WTC11 (cell line): ENCODE results near the gene ADSL.

Source experiments
- E2F1 ChIP-seq: sonication (generic); formaldehyde crosslinking; IDR thresholded peaks from 2 replicates; pipeline ENCODE4 v1.8.0; 2022; ENCODE audit warnings: mild to moderate bottlenecking, missing genetic modification reagents
- ELF4 ChIP-seq: sonication (generic); formaldehyde crosslinking; IDR thresholded peaks from 2 replicates; pipeline ENCODE4 v1.8.1; 2022; ENCODE audit warnings: low read depth, mild to moderate bottlenecking, moderate library complexity, missing genetic modification reagents
- FOXK1 ChIP-seq: sonication (generic); formaldehyde crosslinking; IDR thresholded peaks from 2 replicates; pipeline ENCODE4 v1.8.0; 2022; ENCODE audit warnings: mild to moderate bottlenecking, moderate library complexity, missing genetic modification reagents
- RELA ChIP-seq: sonication (generic); formaldehyde crosslinking; IDR thresholded peaks from 2 replicates; pipeline ENCODE4 v1.8.1; 2022; ENCODE audit warnings: missing genetic modification reagents, mild to moderate bottlenecking, borderline replicate concordance
- SMAD3 ChIP-seq: sonication (generic); formaldehyde crosslinking; IDR thresholded peaks from 2 replicates; pipeline ENCODE4 v1.8.0; 2022; ENCODE audit warnings: missing genetic modification reagents, mild to moderate bottlenecking, borderline replicate concordance
- SMAD4 ChIP-seq: sonication (generic); formaldehyde crosslinking; IDR thresholded peaks from 2 replicates; pipeline ENCODE4 v1.8.0; 2022; ENCODE audit warnings: mild to moderate bottlenecking, missing genetic modification reagents
- STAT6 ChIP-seq: sonication (generic); formaldehyde crosslinking; conservative IDR thresholded peaks from 2 replicates; pipeline ENCODE4 v1.8.1; 2023; ENCODE audit warnings: mild to moderate bottlenecking, low read depth, missing genetic modification reagents, moderate library complexity
- ZNF263 ChIP-seq: sonication (generic); formaldehyde crosslinking; IDR thresholded peaks from 2 replicates; pipeline ENCODE4 v1.8.1; 2022; ENCODE audit warnings: low read depth, mild to moderate bottlenecking, moderate library complexity, missing genetic modification reagents
- ZNF532 ChIP-seq: fragments of 250-450 bp; sonication (Bioruptor Pico); IDR thresholded peaks from 2 replicates; pipeline ENCODE4 v1.9.0; 2021; ENCODE audit warnings: mild to moderate bottlenecking, borderline replicate concordance
- TF ChIP-seq, protein P1 (sequence below): fragments of 200-600 bp; IDR thresholded peaks from 2 replicates; pipeline ENCODE4 v1.8.0; 2022; ENCODE audit warnings: antibody characterized with exemption
- TF ChIP-seq, protein P2 (sequence below): sonication (generic); formaldehyde crosslinking; IDR thresholded peaks from 2 replicates; pipeline ENCODE4 v1.8.0; 2022; ENCODE audit warnings: mild to moderate bottlenecking, missing genetic modification reagents
- TF ChIP-seq, protein P3 (sequence below): sonication (generic); formaldehyde crosslinking; conservative IDR thresholded peaks from 2 replicates; pipeline ENCODE4 v1.8.1; 2022; ENCODE audit warnings: mild to moderate bottlenecking, missing genetic modification reagents
- TF ChIP-seq, protein P4 (sequence below): sonication (generic); formaldehyde crosslinking; IDR thresholded peaks from 2 replicates; pipeline ENCODE4 v1.8.1; 2023; ENCODE audit warnings: mild to moderate bottlenecking, missing genetic modification reagents, moderate library complexity

GRCh38 chr22:40332319-40332781 is 13.9 kb upstream of the ADSL start:
- TF ChIP-seq ZNF263 (CRISPR knock-in tag) (no peak), ELF4 (no peak), SMAD3 (CRISPR knock-in tag) (no peak), RELA (CRISPR knock-in tag) (no peak), ZNF532 (CRISPR knock-in tag) (no peak), SMAD4 (CRISPR knock-in tag) (no peak), STAT6 (no peak), E2F1 (no peak), FOXK1 (CRISPR knock-in tag) (no peak)
- TF ChIP-seq, protein P1, sequence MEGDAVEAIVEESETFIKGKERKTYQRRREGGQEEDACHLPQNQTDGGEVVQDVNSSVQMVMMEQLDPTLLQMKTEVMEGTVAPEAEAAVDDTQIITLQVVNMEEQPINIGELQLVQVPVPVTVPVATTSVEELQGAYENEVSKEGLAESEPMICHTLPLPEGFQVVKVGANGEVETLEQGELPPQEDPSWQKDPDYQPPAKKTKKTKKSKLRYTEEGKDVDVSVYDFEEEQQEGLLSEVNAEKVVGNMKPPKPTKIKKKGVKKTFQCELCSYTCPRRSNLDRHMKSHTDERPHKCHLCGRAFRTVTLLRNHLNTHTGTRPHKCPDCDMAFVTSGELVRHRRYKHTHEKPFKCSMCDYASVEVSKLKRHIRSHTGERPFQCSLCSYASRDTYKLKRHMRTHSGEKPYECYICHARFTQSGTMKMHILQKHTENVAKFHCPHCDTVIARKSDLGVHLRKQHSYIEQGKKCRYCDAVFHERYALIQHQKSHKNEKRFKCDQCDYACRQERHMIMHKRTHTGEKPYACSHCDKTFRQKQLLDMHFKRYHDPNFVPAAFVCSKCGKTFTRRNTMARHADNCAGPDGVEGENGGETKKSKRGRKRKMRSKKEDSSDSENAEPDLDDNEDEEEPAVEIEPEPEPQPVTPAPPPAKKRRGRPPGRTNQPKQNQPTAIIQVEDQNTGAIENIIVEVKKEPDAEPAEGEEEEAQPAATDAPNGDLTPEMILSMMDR: no peak
- TF ChIP-seq, protein P2, sequence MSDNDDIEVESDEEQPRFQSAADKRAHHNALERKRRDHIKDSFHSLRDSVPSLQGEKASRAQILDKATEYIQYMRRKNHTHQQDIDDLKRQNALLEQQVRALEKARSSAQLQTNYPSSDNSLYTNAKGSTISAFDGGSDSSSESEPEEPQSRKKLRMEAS: no peak
- TF ChIP-seq, protein P3, sequence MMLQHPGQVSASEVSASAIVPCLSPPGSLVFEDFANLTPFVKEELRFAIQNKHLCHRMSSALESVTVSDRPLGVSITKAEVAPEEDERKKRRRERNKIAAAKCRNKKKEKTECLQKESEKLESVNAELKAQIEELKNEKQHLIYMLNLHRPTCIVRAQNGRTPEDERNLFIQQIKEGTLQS (CRISPR knock-in tag): no peak
- TF ChIP-seq, protein P4, sequence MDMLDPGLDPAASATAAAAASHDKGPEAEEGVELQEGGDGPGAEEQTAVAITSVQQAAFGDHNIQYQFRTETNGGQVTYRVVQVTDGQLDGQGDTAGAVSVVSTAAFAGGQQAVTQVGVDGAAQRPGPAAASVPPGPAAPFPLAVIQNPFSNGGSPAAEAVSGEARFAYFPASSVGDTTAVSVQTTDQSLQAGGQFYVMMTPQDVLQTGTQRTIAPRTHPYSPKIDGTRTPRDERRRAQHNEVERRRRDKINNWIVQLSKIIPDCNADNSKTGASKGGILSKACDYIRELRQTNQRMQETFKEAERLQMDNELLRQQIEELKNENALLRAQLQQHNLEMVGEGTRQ (CRISPR knock-in tag): no peak
